ENCODE measurements around the gene RPL26.
"Not testable (repeated sequence)": the region's sequence is repeated elsewhere in the genome, so short reads cannot be mapped to it uniquely, and the experiment has no call there.

The RPL26 gene

GRCh38 chr17:8383143-8383822 lies at the start of gene RPL26:
Gene RPL26 (minus strand): TSS chr17:8383193. CDS start chr17:8382310, 883 bp downstream.
- peak; percentile 97 to 98 for DNase-seq

- DNase-seq, result no peak
These were observed 48.0 kb upstream of the RPL26 start for GRCh38 chr17:8430966-8431365.

GRCh38 chr17:8426802-8427201 lies 43.8 kb upstream of the RPL26 start:
- no peak for DNase-seq

DNA sequence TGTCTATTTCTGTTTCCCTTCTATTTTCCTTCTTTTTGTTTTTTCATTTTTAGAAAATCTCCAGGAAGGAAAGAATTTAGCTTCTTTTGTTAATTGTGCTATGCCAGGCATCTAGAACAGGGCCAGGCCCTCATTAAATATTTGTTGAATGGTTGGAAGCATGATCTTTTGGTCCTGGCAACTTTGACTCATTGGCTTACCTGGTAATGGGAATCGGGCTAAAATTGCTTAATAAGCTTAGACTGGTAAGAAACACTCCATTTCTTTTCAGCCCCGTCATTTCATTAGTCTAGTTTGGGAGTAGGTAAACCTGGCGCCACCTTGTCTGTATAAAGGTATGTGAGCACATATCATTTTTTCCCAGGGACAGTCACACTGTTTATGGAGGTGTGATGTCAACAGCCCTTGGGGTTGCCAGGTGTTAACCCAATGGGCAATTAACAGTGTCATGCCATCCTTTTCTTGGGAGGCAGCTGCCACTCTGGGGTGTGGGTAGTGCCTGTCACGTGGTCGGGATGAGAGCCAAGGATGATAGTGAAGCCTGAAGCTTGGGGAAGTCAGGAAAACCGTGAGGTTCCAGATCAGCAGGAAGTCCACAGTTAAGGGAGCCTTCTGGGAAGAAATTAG lies 43.2 kb upstream of the RPL26 start:
- DNase-seq, result no peak

- DNase-seq, result no peak
These were observed 38.6 kb upstream of the RPL26 start for GRCh38 chr17:8421571-8421970.

DNA sequence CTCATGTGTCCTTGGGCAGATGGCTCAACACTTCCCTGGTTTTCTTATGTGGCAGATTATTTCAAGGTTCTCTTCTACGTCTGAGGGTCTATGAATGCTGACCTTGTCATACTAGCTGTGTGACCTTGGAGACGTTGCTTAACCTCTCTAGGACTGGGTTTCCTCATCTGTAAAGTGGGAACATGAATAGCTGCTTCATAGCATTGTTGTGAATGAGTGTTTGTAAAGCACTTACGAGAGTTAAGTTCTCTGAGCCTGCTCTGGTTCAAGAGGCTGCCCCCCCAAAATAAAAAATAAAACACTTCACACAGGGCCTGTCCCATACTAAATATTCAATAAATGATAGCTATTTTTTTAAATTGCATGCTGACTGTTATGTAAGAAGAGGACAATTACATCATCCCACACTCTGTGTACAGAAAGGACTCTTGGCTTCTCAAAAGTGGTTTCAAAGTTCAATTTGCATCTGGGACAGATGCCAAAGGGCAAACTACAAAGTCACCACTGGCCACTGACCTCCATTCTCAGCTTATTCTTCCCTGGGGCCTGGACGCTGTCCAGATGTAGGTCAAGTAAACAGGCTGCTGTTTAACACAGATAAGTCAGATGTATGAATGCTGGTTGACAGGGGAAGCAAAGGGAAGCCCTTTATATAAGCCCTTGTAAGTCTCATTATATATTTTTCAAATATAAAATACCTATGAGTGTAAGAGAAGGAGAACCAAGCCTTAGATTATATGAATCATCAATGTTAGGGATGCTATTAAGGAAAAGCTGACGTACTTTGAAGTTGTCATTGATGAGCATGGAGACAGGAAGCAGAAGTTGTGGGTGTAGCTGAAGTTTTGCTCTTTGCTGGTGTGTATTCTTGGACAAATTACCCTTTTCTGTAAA lies 37.3 kb upstream of the RPL26 start:
- no peak for DNase-seq

GRCh38 chr17:8419305-8419704 lies 36.3 kb upstream of the RPL26 start:
- no peak for DNase-seq

DNA sequence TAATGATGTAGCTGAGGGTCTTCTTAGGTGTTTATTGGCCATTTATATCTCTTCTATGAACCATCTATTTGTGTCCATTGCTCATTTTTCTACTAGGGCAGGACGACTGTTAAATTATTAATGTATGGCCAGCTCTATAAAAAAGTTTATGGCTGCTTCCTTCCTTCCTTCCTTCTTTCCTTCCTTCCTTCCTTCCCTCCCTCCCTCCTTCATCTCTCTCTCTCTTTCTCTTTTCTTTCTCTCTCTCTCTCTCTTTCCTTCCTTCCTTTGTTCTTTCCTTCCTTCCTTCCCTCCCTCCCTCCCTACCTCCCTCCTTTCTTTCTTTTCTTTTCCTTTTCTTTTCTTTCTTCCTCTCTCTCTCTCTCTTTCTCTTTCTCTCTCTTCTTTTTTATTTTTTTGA lies 35.5 kb upstream of the RPL26 start:
- no peak for DNase-seq

- DNase-seq, result no peak
These were observed 34.8 kb upstream of the RPL26 start for GRCh38 chr17:8417806-8418205.

DNA sequence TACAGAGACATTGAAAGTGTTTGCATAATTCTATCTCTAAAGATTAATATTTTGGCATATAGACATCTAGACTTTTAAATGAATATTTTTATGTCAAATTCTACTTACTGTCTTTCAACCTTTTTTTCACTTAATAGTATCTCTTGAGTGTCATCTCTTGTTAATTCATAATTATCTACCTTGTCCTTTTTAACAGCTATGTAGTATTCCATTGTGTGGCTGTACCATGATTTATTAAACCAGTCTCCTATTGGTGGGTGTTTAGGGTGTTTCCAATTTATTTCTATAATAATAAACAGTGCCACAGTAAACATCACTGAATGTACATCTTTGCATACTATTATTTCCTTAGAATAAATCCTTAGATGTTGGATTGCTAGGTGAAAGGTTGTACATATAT lies 30.9 kb upstream of the RPL26 start:
- DNase-seq, result no peak

GRCh38 chr17:8413328-8413727 lies 30.3 kb upstream of the RPL26 start:
- no peak for DNase-seq

GRCh38 chr17:8412089-8412488 lies 29.1 kb upstream of the RPL26 start:
- DNase-seq, result no peak

- DNase-seq, result no peak
These were observed 27.9 kb upstream of the RPL26 start for GRCh38 chr17:8410883-8411238.

GRCh38 chr17:8409966-8410882 lies 27.2 kb upstream of the RPL26 start:
- DNase-seq, result peak; percentile 35 to 84

DNA sequence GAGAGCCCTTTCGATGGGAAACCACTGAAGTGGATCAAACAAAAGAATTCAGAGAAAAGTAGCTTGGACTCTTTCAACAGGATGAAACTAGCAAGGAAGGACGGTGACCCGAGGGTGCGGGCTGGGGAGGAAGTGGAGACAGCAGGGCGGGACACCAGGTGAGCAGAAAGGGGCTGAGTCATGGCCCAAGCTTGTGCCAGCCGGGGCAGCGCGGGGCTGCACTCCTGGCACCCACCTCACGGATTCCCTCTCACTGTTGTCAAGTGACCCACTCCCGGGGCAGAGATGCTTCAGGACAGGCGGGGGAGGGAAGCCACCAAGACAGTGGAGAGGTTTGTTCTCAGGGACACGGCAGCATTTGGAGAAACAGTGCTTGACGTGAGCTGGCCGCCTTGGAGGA lies 25.4 kb upstream of the RPL26 start:
- DNase-seq, result no peak

GRCh38 chr17:8406174-8406573 lies 23.2 kb upstream of the RPL26 start:
- no peak for DNase-seq

- DNase-seq, result no peak
These were observed 22.6 kb upstream of the RPL26 start for GRCh38 chr17:8405499-8406016.

DNA sequence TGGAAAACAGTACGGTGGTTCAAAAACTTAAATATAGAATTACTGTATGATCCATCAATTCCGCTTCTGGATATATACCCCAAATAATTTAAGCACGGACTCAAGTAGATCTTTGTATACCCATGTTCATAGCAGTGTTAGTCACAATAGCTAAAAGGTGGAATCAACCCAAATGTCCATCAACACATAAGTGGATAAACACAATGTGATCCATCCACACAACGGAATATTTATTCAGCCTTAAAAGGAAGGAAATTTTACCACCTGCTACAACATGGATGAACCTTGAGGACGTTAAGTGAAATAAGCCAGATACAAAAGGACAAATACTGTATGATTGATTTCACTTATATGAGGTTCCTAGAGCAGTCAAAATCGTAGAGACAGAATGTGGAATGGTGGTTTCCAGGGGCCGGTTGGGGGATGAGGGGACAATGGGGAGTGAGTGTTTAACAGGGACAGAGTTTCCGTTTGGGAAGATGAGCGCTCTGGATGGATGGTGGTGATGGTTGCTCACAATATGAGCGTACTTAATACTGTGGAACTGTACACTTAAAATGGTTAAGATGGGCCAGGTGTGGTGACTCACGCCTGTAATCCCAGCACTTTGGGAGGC lies 20.0 kb upstream of the RPL26 start:
- DNase-seq, result no peak

DNA sequence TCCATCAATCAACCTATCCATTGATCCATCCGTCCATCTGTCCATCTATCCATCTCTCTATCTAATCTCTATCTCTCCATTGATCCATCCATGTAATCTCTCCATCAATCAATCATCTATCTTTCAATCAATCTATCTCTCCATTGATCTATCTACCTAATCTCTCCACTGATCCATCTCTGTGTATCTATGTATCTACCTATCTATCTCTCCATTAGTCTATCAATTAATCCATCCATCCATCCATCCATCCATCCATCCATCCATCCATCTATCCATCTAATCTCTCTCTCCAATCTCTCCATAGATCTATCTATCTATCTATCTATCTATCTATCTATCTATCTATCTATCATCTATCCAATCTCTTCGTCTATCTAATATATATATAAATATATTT lies 18.1 kb upstream of the RPL26 start:
- DNase-seq, result no peak

DNA sequence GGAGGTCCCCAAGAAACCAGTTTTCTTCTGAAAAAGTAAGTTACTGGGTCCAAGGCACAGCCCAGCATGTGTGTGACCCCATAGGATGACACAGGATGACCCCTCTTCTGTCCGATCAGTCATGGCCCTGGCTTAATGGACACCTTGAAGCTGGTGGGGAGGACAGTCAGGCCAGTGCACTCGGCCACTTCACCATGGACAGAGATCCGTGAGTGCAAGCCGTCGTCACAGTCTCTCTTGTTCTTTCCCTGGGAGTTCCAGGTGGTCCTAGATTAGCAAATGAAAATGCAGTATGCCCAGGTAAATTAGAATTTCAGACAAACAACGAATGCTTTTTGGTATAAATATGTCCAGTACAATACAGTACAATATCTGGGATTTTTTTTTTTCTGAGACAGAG lies 16.0 kb upstream of the RPL26 start:
- DNase-seq, result no peak

DNA sequence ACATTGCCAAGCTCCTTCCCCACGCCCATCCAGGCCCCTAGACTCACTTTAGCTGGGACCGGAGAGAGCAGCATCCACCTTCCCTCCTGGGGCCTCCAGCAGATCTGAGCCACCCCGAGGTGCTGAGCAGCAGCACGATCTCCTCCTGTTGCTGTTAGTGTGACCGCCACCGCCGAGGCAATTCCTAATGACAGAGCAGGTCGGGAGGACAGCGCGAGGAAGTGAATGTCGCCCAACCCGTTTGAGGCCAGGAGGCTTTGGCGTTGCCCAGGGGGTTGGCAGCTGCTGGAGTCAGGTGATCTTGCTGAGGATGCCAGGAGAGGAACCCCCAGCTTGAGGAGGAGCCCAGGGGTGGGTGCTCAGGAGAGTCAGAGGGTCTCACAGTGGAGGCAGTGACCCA lies 14.6 kb upstream of the RPL26 start, which contains the start of gene RNF222:
TSS of gene RNF222 (minus strand) at position 192 of the 400 bp plus-strand sequence. CDS start 4,366 bp downstream, outside the sequence.
- no peak for DNase-seq

- not testable (repeated sequence) for DNase-seq
These were observed 11.5 kb upstream of the RPL26 start for GRCh38 chr17:8394497-8394896.
